GM23338 (cell line): Measurements from ENCODE around the gene MYO5B. TPM values are rescaled to one million over a fixed set of nuclear protein-coding genes. Genes with fewer than 3 reads are reported as not detected.

Source experiments
- ATAC-seq: fragments of 200-7000 bp; cut with Tn5 transposase; 3 replicates; pipeline ENCODE4 v1.9.1; 2020
- DNase-seq: peaks from one replicate; pipeline ENCODE4 v3.0.0-alpha.2; 2015; ENCODE audit warnings: low spot score
- H2AFZ ChIP-seq: fragments of 200-600 bp; sonication (generic); 2 replicates; pipeline ENCODE4 v1.8.0; 2016; ENCODE audit warnings: antibody characterized with exemption, mild to moderate bottlenecking, moderate library complexity
- H3F3A ChIP-seq: fragments of 200-600 bp; sonication (generic); replicated peaks from 2 replicates; pipeline ENCODE4 v1.8.0; 2017; ENCODE audit warnings: antibody characterized with exemption, mixed run types, low read depth
- H3K27ac ChIP-seq: fragments of 200-600 bp; sonication (generic); 2 replicates; pipeline ENCODE4 v1.6.1; 2016; ENCODE audit warnings: low read depth
- H3K27me3 ChIP-seq: fragments of 200-600 bp; sonication (generic); 2 replicates; pipeline ENCODE4 v1.8.0; 2016; ENCODE audit warnings: mild to moderate bottlenecking, mixed run types, moderate library complexity; ENCODE audit not compliant: insufficient read depth
- H3K36me3 ChIP-seq: fragments of 200-600 bp; sonication (generic); 2 replicates; pipeline ENCODE4 v1.8.0; 2016; ENCODE audit warnings: mild to moderate bottlenecking; ENCODE audit not compliant: insufficient read depth
- H3K4me1 ChIP-seq: fragments of 200-600 bp; sonication (generic); 2 replicates; pipeline ENCODE4 v1.8.0; 2016; ENCODE audit warnings: mild to moderate bottlenecking, moderate library complexity; ENCODE audit not compliant: insufficient read depth
- H3K4me2 ChIP-seq: fragments of 200-600 bp; sonication (generic); 2 replicates; pipeline ENCODE4 v1.7.1; 2017; ENCODE audit warnings: mixed run types
- H3K4me3 ChIP-seq: fragments of 200-600 bp; sonication (generic); 2 replicates; pipeline ENCODE4 v1.6.1; 2016; ENCODE audit warnings: mixed run types
- H3K79me2 ChIP-seq: fragments of 200-600 bp; sonication (generic); replicated peaks from 2 replicates; pipeline ENCODE4 v1.8.0; 2017; ENCODE audit warnings: mild to moderate bottlenecking; ENCODE audit not compliant: insufficient read depth
- H3K9me2 ChIP-seq: fragments of 200-600 bp; sonication (generic); 2 replicates; pipeline ENCODE4 v1.8.0; 2017; ENCODE audit not compliant: insufficient read depth
- H4K20me1 ChIP-seq: fragments of 200-600 bp; sonication (generic); replicated peaks from 2 replicates; pipeline ENCODE4 v1.8.0; 2017; ENCODE audit warnings: mild to moderate bottlenecking; ENCODE audit not compliant: insufficient read depth
- H3K27ac Mint-ChIP-seq: 2 replicates; pipeline ENCODE4 v1.8.0; 2020; ENCODE audit warnings: inconsistent platforms, mild to moderate bottlenecking, moderate library complexity, mixed read lengths
- H3K27me3 Mint-ChIP-seq: 3 replicates; pipeline ENCODE4 v1.8.0; 2022; ENCODE audit warnings: low read depth, mild to moderate bottlenecking, moderate library complexity, mixed read lengths, inconsistent platforms; ENCODE audit not compliant: insufficient read depth, poor library complexity
- H3K36me3 Mint-ChIP-seq: 3 replicates; pipeline ENCODE4 v1.8.0; 2021; ENCODE audit warnings: low read depth, mild to moderate bottlenecking, inconsistent platforms, moderate library complexity, mixed read lengths
- H3K4me1 Mint-ChIP-seq: 3 replicates; pipeline ENCODE4 v1.8.0; 2020; ENCODE audit warnings: mild to moderate bottlenecking, inconsistent platforms, mixed read lengths
- H3K4me3 Mint-ChIP-seq: 3 replicates; pipeline ENCODE4 v1.8.0; 2021; ENCODE audit warnings: moderate library complexity, mild to moderate bottlenecking, inconsistent platforms, mixed read lengths
- H3K9me3 Mint-ChIP-seq: 3 replicates; pipeline ENCODE4 v1.8.0; 2020; ENCODE audit warnings: moderate library complexity, mild to moderate bottlenecking, inconsistent platforms, mixed read lengths
- EZH2phosphoT487 ChIP-seq: fragments of 200-600 bp; sonication (generic); IDR thresholded peaks from one replicate; pipeline ENCODE4 v1.8.1; 2018; ENCODE audit warnings: antibody characterized with exemption; ENCODE audit not compliant: unreplicated experiment
- JUNB ChIP-seq: IDR thresholded peaks from one replicate; pipeline ENCODE4 v1.6.1; 2016; ENCODE audit warnings: antibody characterized with exemption; ENCODE audit not compliant: unreplicated experiment
- NANOG ChIP-seq: IDR thresholded peaks from 2 replicates; pipeline ENCODE4 v1.6.1; 2016; ENCODE audit warnings: antibody characterized with exemption, borderline replicate concordance
- POLR2AphosphoS5 ChIP-seq: IDR thresholded peaks from 2 replicates; pipeline ENCODE4 v1.6.1; 2016; ENCODE audit warnings: antibody characterized with exemption, low read depth
- STAT1 ChIP-seq: IDR thresholded peaks from one replicate; pipeline ENCODE4 v1.6.1; 2016; ENCODE audit warnings: antibody characterized with exemption; ENCODE audit not compliant: unreplicated experiment
- ZNF331 ChIP-seq: fragments of 250-450 bp; sonication (Bioruptor Pico); IDR thresholded peaks from 2 replicates; pipeline ENCODE4 v1.5.0; 2020; ENCODE audit warnings: low read depth, mild to moderate bottlenecking, moderate library complexity
- polyA plus RNA-seq: library from polyadenylated mRNA; unstranded; fragments of >200 nt; fragmentation: Nextera tagmentation; extraction: Ambion mirVana; gene quantifications from 2 replicates; pipeline ENCODE4 v1.2.1, GENCODE V29; 2016
- total RNA-seq: library from RNA; depleted of rRNA; stranded (reverse); fragments of >200 nt; shearing (Covaris generic); gene quantifications from 2 replicates; pipeline ENCODE4 v1.2.3, GENCODE V29; 2014
- TF ChIP-seq, protein P1 (sequence below): IDR thresholded peaks from one replicate; pipeline ENCODE4 v1.6.1; 2018; ENCODE audit warnings: antibody characterized with exemption; ENCODE audit not compliant: unreplicated experiment
- TF ChIP-seq, protein P2 (sequence below): IDR thresholded peaks from 2 replicates; pipeline ENCODE4 v1.6.1; 2016; ENCODE audit warnings: antibody characterized with exemption
- TF ChIP-seq, protein P3 (sequence below): fragments of 250-450 bp; sonication (Bioruptor Pico); IDR thresholded peaks from 2 replicates; pipeline ENCODE4 v1.5.0; 2020; ENCODE audit warnings: mild to moderate bottlenecking, moderate library complexity

MYO5B gene
- total and polyA plus RNA-seq, 2 experiments from 2014 or later, result 3.2 to 19.1 TPM

DNA sequence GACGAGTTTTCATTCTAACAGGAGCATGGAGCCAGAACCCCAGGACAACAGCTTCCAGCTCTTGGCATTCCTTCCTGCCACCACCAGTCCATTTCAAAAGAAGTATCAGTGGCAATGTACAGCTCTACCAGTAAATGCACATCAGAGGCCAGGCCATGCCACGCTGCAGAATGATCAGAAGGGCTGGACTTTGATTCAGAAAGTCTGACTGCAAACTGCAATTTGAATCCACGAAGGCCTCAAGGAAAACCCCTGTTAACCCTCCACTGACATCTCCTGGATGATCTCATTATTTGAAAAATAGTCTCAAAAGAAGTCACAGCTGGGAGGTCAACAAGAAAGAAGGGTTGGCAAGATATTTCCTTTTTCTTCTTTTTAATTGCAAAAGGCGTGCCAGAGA is 119.2 kb downstream of the MYO5B start:
- TF ChIP-seq, protein P1, sequence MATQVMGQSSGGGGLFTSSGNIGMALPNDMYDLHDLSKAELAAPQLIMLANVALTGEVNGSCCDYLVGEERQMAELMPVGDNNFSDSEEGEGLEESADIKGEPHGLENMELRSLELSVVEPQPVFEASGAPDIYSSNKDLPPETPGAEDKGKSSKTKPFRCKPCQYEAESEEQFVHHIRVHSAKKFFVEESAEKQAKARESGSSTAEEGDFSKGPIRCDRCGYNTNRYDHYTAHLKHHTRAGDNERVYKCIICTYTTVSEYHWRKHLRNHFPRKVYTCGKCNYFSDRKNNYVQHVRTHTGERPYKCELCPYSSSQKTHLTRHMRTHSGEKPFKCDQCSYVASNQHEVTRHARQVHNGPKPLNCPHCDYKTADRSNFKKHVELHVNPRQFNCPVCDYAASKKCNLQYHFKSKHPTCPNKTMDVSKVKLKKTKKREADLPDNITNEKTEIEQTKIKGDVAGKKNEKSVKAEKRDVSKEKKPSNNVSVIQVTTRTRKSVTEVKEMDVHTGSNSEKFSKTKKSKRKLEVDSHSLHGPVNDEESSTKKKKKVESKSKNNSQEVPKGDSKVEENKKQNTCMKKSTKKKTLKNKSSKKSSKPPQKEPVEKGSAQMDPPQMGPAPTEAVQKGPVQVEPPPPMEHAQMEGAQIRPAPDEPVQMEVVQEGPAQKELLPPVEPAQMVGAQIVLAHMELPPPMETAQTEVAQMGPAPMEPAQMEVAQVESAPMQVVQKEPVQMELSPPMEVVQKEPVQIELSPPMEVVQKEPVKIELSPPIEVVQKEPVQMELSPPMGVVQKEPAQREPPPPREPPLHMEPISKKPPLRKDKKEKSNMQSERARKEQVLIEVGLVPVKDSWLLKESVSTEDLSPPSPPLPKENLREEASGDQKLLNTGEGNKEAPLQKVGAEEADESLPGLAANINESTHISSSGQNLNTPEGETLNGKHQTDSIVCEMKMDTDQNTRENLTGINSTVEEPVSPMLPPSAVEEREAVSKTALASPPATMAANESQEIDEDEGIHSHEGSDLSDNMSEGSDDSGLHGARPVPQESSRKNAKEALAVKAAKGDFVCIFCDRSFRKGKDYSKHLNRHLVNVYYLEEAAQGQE, result no peak
- TF ChIP-seq ZNF331, result no peak
- TF ChIP-seq STAT1, result no peak
- no peak for TF ChIP-seq NANOG
- TF ChIP-seq EZH2phosphoT487, result no peak
- TF ChIP-seq JUNB, result no peak
- TF ChIP-seq, protein P2, sequence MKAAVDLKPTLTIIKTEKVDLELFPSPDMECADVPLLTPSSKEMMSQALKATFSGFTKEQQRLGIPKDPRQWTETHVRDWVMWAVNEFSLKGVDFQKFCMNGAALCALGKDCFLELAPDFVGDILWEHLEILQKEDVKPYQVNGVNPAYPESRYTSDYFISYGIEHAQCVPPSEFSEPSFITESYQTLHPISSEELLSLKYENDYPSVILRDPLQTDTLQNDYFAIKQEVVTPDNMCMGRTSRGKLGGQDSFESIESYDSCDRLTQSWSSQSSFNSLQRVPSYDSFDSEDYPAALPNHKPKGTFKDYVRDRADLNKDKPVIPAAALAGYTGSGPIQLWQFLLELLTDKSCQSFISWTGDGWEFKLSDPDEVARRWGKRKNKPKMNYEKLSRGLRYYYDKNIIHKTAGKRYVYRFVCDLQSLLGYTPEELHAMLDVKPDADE, result no peak
- TF ChIP-seq POLR2AphosphoS5, result no peak
- TF ChIP-seq, protein P3, sequence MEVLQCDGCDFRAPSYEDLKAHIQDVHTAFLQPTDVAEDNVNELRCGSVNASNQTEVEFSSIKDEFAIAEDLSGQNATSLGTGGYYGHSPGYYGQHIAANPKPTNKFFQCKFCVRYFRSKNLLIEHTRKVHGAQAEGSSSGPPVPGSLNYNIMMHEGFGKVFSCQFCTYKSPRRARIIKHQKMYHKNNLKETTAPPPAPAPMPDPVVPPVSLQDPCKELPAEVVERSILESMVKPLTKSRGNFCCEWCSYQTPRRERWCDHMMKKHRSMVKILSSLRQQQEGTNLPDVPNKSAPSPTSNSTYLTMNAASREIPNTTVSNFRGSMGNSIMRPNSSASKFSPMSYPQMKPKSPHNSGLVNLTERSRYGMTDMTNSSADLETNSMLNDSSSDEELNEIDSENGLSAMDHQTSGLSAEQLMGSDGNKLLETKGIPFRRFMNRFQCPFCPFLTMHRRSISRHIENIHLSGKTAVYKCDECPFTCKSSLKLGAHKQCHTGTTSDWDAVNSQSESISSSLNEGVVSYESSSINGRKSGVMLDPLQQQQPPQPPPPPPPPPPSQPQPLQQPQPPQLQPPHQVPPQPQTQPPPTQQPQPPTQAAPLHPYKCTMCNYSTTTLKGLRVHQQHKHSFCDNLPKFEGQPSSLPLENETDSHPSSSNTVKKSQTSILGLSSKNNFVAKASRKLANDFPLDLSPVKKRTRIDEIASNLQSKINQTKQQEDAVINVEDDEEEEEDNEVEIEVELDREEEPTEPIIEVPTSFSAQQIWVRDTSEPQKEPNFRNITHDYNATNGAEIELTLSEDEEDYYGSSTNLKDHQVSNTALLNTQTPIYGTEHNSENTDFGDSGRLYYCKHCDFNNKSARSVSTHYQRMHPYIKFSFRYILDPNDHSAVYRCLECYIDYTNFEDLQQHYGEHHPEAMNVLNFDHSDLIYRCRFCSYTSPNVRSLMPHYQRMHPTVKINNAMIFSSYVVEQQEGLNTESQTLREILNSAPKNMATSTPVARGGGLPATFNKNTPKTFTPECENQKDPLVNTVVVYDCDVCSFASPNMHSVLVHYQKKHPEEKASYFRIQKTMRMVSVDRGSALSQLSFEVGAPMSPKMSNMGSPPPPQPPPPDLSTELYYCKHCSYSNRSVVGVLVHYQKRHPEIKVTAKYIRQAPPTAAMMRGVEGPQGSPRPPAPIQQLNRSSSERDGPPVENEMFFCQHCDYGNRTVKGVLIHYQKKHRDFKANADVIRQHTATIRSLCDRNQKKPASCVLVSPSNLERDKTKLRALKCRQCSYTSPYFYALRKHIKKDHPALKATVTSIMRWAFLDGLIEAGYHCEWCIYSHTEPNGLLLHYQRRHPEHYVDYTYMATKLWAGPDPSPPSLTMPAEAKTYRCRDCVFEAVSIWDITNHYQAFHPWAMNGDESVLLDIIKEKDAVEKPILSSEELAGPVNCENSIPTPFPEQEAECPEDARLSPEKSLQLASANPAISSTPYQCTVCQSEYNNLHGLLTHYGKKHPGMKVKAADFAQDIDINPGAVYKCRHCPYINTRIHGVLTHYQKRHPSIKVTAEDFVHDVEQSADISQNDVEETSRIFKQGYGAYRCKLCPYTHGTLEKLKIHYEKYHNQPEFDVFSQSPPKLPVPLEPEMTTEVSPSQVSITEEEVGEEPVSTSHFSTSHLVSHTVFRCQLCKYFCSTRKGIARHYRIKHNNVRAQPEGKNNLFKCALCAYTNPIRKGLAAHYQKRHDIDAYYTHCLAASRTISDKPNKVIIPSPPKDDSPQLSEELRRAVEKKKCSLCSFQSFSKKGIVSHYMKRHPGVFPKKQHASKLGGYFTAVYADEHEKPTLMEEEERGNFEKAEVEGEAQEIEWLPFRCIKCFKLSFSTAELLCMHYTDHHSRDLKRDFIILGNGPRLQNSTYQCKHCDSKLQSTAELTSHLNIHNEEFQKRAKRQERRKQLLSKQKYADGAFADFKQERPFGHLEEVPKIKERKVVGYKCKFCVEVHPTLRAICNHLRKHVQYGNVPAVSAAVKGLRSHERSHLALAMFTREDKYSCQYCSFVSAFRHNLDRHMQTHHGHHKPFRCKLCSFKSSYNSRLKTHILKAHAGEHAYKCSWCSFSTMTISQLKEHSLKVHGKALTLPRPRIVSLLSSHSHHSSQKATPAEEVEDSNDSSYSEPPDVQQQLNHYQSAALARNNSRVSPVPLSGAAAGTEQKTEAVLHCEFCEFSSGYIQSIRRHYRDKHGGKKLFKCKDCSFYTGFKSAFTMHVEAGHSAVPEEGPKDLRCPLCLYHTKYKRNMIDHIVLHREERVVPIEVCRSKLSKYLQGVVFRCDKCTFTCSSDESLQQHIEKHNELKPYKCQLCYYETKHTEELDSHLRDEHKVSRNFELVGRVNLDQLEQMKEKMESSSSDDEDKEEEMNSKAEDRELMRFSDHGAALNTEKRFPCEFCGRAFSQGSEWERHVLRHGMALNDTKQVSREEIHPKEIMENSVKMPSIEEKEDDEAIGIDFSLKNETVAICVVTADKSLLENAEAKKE (CRISPR knock-in tag), result no peak
- Histone ChIP-seq H3K79me2 (no peaks in the 10 kb centered on the region), H3K4me2 (no peak overlapping the region), H3K4me1 (peaks cover 11% of the 10 kb centered on the region), H3K27me3 (no peaks in the 10 kb centered on the region), H3K4me3 (no peak overlapping the region), H3K27ac (no peak overlapping the region), H3F3A (no peaks in the 10 kb centered on the region), H4K20me1 (no peaks in the 10 kb centered on the region), H2AFZ (no peak overlapping the region), H3K36me3 (no peaks in the 10 kb centered on the region), H3K9me2 (peaks cover 7% of the 10 kb centered on the region; the same call in 1 of the 2 replicates)
- H3K27ac Mint-ChIP-seq, result no peak overlapping the region
- no peak overlapping the region for H3K4me3 Mint-ChIP-seq
- ATAC-seq (no peak), DNase-seq (no peak)
- H3K27me3 Mint-ChIP-seq, result peaks cover 2% of the 10 kb centered on the region
- no peaks in the 10 kb centered on the region for H3K36me3 Mint-ChIP-seq
- H3K4me1 Mint-ChIP-seq, result peaks cover 15% of the 10 kb centered on the region
- no peaks in the 10 kb centered on the region; the same call in 2 of the 3 replicates for H3K9me3 Mint-ChIP-seq
